ENCODE data around the gene RNF152. TPM values are rescaled to one million over a fixed set of nuclear protein-coding genes. Genes with fewer than 3 reads are reported as not detected.

Gene RNF152
- total RNA-seq, 1 experiment from 2014 or later = 2.3 TPM

DNA sequence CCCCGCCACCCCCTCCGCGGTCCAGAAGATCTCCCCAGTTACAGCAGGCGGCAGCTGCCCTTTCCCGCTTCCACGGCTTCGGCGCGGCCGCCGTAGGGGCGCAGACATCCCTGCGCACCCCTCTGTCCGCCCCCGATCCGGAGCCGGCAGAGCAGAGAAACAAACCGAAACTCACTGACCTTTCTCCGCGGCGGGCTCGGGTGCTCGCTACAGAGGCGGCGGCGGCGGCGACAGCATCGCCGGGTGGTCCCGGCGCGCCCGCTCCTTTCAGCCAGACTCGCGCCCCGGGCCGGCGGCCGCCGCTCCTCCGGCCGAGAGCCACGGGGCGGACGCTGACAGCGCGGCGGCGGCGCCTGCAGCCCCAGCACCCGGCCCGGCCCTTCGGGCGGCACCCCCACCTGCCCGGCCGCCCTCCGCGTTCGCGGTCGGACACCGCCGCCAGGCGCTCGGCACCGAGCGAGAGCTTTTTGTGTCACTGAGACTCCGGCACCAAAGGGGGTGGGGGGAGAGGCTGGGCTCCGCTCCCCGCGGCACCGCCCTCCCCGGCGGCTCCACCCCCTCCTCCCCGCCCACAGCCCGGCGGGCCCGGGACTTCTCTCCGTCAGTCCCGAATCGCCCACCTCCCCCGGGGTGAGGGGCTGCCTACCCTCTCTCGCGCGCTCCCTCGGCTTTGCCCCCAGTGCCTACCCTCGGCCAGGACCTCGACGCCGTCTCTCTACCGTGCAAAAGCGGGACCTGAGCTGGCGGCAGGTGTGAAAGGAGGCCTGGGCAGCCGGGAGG lies 1.4 kb upstream of the RNF152 start:
- Histone ChIP-seq H3K9me3 (ENCODE audit: control insufficient read depth, low read depth, low read length) (no peaks in the 10 kb centered on the region), H3K56ac (ENCODE audit: insufficient read length, low read depth, low read length) (no peak overlapping the region), H3K23me2 (ENCODE audit: insufficient read length, low read depth, low read length, poor library complexity, severe bottlenecking) (peaks cover 12% of the 10 kb centered on the region), H4K5ac (ENCODE audit: insufficient read length, low read depth, low read length) (no peak overlapping the region), H3K14ac (ENCODE audit: insufficient read depth, low read length) (no peak overlapping the region), H3K4me2 (ENCODE audit: insufficient read depth, insufficient read length, low read length) (peak overlapping the region; percentile 81), H3K27me3 (ENCODE audit: insufficient read depth, low read length) (peaks cover 18% of the 10 kb centered on the region; the same call in 1 of the 2 replicates), H3K27ac (ENCODE audit: insufficient read length, low read depth, low read length) (no peak overlapping the region), H2BK120ac (ENCODE audit: low read depth, low read length, poor library complexity, severe bottlenecking) (no peak overlapping the region), H2BK20ac (ENCODE audit: low read depth, low read length, poor library complexity, severe bottlenecking) (no peak overlapping the region), H4K91ac (ENCODE audit: insufficient read length, low read depth, low read length) (no peak overlapping the region), H3K4me1 (ENCODE audit: insufficient read depth, low read length) (peaks cover 3% of the 10 kb centered on the region; the same call in 1 of the 2 replicates), H3K79me1 (ENCODE audit: insufficient read depth, low read depth, low read length, poor library complexity, severe bottlenecking) (no peaks in the 10 kb centered on the region), H2BK12ac (ENCODE audit: insufficient read length, low read depth, low read length) (no peak overlapping the region), H3K4ac (ENCODE audit: low read depth, low read length) (no peak overlapping the region), H2BK5ac (ENCODE audit: insufficient read length, low read length) (no peak overlapping the region), H3K79me2 (ENCODE audit: insufficient read depth, low read length) (no peaks in the 10 kb centered on the region), H2BK15ac (ENCODE audit: low read depth, low read length) (no peak overlapping the region), H4K8ac (replicated peaks; ENCODE audit: insufficient read length, low read depth, low read length) (no peak overlapping the region), H4K20me1 (ENCODE audit: control insufficient read depth, insufficient read depth, insufficient read length) (no peaks in the 10 kb centered on the region), H3K23ac (ENCODE audit: insufficient read length, low read depth, low read length) (no peak overlapping the region), H2AK5ac (ENCODE audit: insufficient read length, low read length) (no peak overlapping the region), H3T11ph (ENCODE audit: low read length) (no peak overlapping the region), H3K18ac (ENCODE audit: insufficient read length, low read depth, low read length) (no peak overlapping the region), H2AFZ (ENCODE audit: low read length) (no peak overlapping the region), H3K9ac (ENCODE audit: extremely low read depth, insufficient read length, low read length) (no peak overlapping the region)
- H3K9me3 Mint-ChIP-seq = peaks cover 0 to 3% of the 10 kb centered on the region in 2 experiments; a peak in 3 of 5 replicates
- no CpG with 5 or more reads among the region's 95 CpGs for WGBS (ENCODE audit: extremely low coverage, insufficient read length, low lambda C conversion rate)
- TF ChIP-seq, protein P1, sequence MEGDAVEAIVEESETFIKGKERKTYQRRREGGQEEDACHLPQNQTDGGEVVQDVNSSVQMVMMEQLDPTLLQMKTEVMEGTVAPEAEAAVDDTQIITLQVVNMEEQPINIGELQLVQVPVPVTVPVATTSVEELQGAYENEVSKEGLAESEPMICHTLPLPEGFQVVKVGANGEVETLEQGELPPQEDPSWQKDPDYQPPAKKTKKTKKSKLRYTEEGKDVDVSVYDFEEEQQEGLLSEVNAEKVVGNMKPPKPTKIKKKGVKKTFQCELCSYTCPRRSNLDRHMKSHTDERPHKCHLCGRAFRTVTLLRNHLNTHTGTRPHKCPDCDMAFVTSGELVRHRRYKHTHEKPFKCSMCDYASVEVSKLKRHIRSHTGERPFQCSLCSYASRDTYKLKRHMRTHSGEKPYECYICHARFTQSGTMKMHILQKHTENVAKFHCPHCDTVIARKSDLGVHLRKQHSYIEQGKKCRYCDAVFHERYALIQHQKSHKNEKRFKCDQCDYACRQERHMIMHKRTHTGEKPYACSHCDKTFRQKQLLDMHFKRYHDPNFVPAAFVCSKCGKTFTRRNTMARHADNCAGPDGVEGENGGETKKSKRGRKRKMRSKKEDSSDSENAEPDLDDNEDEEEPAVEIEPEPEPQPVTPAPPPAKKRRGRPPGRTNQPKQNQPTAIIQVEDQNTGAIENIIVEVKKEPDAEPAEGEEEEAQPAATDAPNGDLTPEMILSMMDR (conservative IDR thresholded peaks at IDR 0.05) = no peak; the same call in 2 of the 3 replicates
- peaks cover 0 to 10% (median 2%) of the 10 kb centered on the region in 3 experiments; a peak in 4 of 7 replicates for H3K36me3 Mint-ChIP-seq (ENCODE audit: insufficient read depth in 1 of 3, low read depth in 3 of 3)
- H3K27me3 Mint-ChIP-seq (ENCODE audit: low read depth) = peaks cover 64% of the 10 kb centered on the region
- no peak overlapping the region for H3K27ac Mint-ChIP-seq
- DNase-seq = peak; percentile 82
- peaks cover 24 to 27% of the 10 kb centered on the region in 2 experiments for H3K4me1 Mint-ChIP-seq
- H3K4me3 Mint-ChIP-seq = peak overlapping the region; percentile 80 to 88
